Gastroesophageal sphincter (tissue), 3 donors: Measurements from ENCODE around the gene FRMD4B.

Experiments used
- POLR2A ChIP-seq, 2 donors: fragments of 450-650 bp; IDR thresholded peaks; one replicate each; pipeline ENCODE4 v1.6.1; 2017; ENCODE audit warnings: antibody characterized with exemption in 2 of 2, mild to moderate bottlenecking in 2 of 2, moderate library complexity in 1 of 2
- TF ChIP-seq, protein P1 (sequence below), 4 experiments: fragments of 200-600 bp in 2 of 4; fragments of 450-650 bp in 2 of 4; sonication (generic) in 1 of 4; IDR thresholded peaks; one replicate each; pipeline ENCODE4 v1.5.1; 2017 to 2019; ENCODE audit warnings: antibody characterized with exemption in 4 of 4, mild to moderate bottlenecking in 2 of 4, moderate library complexity in 2 of 4

DNA sequence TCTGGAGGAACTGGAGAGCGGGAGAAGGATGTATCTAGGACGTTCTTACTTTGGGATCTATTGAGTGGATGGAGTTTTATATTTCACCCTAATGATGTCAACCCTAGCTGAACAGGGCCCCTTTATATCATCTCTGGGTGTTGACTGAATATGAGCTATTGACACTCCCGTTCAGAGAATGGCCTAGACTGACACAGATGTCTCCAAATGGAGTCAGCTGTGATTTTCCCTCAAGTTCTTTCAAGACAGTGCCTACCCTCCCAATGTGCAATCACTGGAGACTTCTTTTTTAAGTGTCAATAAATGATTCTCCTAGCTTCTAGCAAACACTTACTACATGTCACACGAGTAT is 63.8 kb downstream of the FRMD4B start:
- TF ChIP-seq, protein P1, sequence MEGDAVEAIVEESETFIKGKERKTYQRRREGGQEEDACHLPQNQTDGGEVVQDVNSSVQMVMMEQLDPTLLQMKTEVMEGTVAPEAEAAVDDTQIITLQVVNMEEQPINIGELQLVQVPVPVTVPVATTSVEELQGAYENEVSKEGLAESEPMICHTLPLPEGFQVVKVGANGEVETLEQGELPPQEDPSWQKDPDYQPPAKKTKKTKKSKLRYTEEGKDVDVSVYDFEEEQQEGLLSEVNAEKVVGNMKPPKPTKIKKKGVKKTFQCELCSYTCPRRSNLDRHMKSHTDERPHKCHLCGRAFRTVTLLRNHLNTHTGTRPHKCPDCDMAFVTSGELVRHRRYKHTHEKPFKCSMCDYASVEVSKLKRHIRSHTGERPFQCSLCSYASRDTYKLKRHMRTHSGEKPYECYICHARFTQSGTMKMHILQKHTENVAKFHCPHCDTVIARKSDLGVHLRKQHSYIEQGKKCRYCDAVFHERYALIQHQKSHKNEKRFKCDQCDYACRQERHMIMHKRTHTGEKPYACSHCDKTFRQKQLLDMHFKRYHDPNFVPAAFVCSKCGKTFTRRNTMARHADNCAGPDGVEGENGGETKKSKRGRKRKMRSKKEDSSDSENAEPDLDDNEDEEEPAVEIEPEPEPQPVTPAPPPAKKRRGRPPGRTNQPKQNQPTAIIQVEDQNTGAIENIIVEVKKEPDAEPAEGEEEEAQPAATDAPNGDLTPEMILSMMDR (IDR thresholded peaks at IDR 0.05) = no peak
- TF ChIP-seq POLR2A (IDR thresholded peaks at IDR 0.05) = no peak
